Superior temporal gyrus (tissue), 1 donor: ENCODE data around the gene HMX1.

ENCODE experiments used
- DNase-seq: peaks from one replicate; pipeline ENCODE4 v3.0.0-alpha.2; 2016; ENCODE audit errors: extremely low spot score

Gene HMX1

DNA sequence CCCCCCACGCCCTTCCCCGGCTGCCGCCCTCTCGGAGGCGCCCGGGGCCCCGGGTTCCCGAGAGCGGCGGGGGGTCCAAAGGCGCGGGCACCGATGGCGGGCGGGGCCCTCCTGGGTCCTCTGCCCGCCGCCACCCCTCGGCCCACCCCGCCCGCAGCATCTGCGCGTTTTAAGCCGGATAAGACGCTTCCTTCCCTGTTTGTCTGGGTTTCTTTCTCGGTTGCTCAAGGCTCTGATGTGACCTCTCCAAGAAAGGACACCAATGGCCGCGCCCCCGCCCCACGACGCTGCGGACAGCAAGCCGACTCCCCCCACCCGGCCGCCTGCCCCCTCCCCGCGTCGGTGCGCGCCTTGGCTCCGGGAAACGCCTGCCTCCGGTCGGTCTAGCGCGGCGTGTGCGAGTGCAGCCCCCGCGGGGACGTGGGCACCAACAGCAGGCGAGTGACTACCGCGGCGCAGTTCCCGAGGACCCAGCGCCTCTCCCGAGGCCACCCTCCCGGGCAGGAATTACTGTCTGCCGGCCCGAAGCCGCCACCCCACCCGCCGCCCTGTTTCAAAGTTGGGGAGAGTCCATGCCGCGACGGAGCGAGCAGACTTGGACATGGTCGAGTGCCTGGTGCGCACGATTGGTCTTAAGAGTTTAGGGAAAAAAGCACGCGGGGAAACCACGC lies 21.1 kb upstream of the HMX1 start:
- DNase-seq, result no peak

- DNase-seq, result no peak
These were observed 20.3 kb upstream of the HMX1 start for GRCh38 chr4:8891646-8892555.

GRCh38 chr4:8891255-8891645 lies 19.6 kb upstream of the HMX1 start:
- no peak for DNase-seq

GRCh38 chr4:8888856-8889255 lies 17.2 kb upstream of the HMX1 start:
- DNase-seq, result no peak

- no peak for DNase-seq
These were observed 15.2 kb upstream of the HMX1 start for GRCh38 chr4:8886612-8887406.

DNA sequence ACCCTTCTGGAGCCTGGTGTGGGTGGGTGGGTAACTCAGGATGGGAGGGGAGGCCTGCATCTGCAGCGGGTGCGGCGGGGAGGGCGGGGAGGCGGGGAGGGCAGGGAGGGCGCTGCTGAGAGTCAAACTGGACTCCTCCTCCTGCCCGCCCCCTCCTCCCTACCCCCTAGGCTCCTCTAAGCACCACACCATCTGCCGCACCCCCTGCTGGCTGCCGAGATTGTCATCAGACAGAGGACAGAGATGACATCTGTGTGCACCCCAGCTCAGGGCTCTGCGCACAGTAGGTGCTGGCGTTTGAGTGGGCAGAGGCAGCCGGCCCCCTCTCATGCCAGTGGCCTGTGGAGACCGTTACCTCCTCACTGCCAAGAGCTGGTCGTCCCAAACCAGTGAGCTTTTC lies 10.6 kb upstream of the HMX1 start:
- DNase-seq, result no peak

DNA sequence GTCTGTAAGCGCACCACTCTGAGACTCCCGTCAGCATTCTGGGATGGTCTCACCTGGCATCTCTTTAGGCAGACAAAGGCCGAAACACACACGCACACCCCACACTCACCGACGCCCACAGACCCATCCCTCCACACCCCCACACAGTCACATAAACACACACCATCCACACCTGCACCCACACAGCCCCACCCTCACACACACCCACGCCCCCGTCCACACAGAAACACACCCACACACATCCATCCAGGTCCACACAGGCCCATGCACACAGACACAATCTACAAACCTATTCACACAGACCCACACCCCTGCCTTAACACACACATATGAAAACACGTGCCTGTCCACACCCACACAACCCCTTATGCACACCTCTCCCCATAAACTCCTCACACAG lies 9.2 kb upstream of the HMX1 start:
- DNase-seq, result no peak

- DNase-seq, result no peak
These were observed 7.9 kb upstream of the HMX1 start for GRCh38 chr4:8879574-8879973.

DNA sequence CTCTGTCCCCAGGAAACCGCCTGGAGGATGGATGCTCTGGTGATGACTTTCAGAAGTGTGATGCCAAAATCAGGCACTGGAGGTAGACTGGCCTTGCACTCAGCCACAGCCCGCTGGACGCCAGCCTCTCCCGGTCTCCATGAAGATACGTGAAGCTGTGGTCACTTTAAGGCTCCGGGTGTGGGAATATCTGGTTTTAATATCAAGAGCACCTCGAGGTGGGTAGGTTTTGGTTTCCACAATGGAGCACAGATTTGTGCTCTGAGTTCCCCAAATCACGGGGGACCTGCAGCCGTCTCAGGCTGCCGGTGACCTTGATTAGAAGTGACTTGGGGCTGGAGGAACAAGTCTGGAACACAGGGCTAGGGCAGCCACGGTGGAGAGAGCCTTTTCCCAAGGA lies 6.8 kb upstream of the HMX1 start:
- DNase-seq, result no peak

GRCh38 chr4:8877780-8878040 lies 6.1 kb upstream of the HMX1 start:
- no peak for DNase-seq

DNA sequence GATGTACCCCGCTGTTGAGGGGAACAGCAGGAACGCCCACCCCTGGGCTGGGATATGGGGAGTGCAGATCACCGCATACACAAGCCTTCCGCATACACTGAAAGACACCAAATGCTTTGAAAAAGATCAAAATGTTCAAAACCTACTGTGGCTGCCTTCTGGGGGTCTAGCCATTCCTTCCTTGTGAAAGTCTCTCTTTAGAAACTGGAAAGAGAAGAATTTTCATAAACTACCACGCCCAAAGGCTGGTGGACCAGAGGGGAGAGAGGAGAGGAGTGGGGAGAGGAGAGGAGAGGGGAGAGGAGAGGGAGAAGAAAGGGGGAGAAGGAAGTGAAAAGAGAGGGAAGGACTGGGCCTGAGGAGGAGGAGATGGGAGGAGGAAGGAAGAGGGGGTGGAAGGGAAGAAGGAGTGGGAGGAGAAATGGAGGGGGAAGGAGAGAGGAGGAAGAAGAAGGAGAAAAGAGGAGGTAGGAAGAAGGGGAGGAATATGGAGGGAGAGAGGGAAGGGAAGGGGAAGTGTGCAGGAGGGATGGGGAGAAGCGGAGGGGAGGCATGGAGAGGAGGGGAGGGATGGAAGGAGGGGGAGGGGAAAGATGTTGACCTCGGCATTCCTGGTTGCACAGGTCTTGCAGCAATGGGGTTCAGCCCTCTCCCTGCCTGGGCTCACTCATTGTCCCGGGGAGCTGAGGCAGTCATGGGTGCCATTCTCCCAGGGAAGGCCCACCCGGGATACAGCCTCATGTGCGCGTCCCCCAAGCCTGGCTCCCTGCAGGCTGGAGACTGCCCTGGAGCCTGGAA lies 5.5 kb upstream of the HMX1 start:
- DNase-seq, result no peak

DNA sequence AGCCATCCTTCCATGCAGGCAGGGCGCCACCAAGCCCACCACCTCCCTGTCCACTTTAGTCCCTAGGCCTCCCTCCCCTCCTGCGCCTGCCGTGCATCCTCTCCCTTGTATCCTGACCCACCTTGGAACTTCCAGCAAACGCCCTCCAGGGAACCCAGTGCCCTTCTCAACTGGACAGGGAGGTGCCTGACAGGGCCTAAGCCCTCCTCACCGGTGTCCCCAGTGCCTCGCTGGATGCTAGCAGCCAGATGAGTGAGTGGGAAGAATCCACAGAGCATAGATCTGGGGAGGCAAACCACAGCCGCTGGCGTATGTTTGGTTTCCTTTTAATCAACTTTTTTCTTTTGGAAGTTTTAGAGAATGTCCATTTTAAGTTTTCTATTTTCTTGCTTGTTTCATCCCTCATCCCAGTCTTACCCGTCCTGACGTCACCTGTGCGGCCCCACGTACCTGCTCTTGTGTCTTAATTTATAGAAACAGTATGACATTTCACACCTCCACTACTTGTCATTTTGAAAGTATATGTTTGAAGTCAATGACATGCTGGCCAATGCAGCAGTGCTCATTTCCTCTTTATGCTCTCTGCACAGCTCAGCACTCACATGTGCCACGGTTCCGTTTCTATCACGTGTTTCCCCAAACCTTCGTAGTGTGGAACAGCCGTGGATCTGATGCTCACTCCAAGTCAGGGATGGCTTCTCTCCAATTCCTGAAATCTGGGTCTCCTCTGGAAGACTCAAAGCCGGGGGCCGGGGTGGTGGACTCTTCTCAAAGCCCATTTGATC lies 3.4 kb upstream of the HMX1 start:
- no peak for DNase-seq

GRCh38 chr4:8874003-8874895 lies 2.6 kb upstream of the HMX1 start:
- no peak for DNase-seq

DNA sequence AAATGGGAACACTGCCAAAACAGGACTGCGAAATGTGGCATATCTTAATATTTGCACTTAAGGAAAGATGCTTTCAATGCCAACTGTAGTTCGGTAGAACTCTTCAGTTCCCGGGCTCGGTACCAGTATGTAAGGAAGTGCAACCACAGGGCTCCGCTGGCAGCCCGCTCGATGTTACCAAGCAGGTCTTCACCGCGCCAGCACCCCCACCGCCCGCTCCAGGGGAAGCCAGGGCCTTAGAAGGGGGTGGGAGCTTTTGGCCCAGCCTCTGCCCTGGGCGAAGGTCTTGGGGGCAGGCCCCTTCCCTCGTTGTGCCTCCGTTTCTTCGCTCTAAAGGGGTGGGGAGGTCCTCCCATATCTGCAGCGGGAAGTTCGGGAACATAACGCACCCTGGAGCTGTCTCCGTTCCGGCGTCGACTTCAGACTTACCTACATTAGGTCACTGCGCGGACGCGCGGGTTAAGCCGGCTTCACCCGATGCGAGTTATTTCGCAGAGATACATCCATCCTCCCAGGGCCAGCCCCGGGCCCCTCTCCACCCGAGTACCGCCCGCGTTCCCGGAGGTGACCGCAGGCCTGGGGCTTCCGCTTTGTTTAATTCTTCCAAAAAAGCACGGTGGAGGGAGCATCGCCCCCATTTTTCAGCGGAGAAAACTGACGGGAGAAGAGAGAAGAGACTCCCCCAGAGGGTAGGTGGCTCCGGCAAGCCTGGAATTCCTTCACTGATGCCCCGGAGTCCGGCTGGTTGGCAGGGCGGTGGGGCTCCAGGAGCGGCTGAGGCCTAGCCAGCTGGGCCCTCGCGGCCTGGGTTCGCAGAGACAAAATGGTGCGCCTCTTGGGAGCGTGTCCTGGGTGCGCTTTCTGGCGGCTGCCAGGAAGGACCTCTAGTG lies 1.0 kb upstream of the HMX1 start:
- no peak for DNase-seq

- no peak for DNase-seq
These were observed 807 bp downstream of the HMX1 start for GRCh38 chr4:8870647-8871416.

GRCh38 chr4:8869898-8870646 lies 1.6 kb downstream of the HMX1 start:
- no peak for DNase-seq
